Lower lobe of right lung (tissue), 2 donors: ENCODE results near the gene TRIM59. TPM values are rescaled to one million over a fixed set of nuclear protein-coding genes. Genes with fewer than 3 reads are reported as not detected.

Source experiments
- ATAC-seq, 2 donors: fragments of 200-7000 bp; cut with Tn5 transposase; one replicate each; pipeline ENCODE4 v1.9.1; 2020 to 2022; ENCODE audit warnings: mild to moderate bottlenecking in 2 of 2, moderate library complexity in 2 of 2
- DNase-seq: peaks from one replicate; pipeline ENCODE4 v3.0.0-alpha.2; 2020
- H3K27ac ChIP-seq: fragments of 200-600 bp; one replicate; pipeline ENCODE4 v1.8.0; 2022
- H3K27me3 ChIP-seq: fragments of 200-600 bp; one replicate; pipeline ENCODE4 v1.8.0; 2022; ENCODE audit warnings: low read depth
- H3K36me3 ChIP-seq: fragments of 200-600 bp; one replicate; pipeline ENCODE4 v1.8.0; 2022; ENCODE audit warnings: mild to moderate bottlenecking
- H3K4me1 ChIP-seq: fragments of 200-600 bp; one replicate; pipeline ENCODE4 v1.8.0; 2022
- H3K4me3 ChIP-seq: fragments of 200-600 bp; one replicate; pipeline ENCODE4 v1.8.0; 2022; ENCODE audit warnings: mild to moderate bottlenecking
- H3K9me3 ChIP-seq: fragments of 200-600 bp; one replicate; pipeline ENCODE4 v1.8.0; 2022
- CTCF ChIP-seq: fragments of 200-600 bp; IDR thresholded peaks from one replicate; pipeline ENCODE4 v1.8.0; 2022; ENCODE audit warnings: antibody characterized with exemption, mild to moderate bottlenecking
- intact Hi-C: fragments of 100-400 bp; cut with DNase I; formaldehyde crosslinking; loops from one replicate; pipeline ENCODE4 v1.11.0; 2022
- total RNA-seq: library from RNA; stranded (reverse); fragmentation: NEBNext Ultra II Directional; extraction: Animal tissue kit (Norgen Biotek cat#: 25700); gene quantifications from one replicate; pipeline ENCODE4 v1.2.1, GENCODE V29; 2021
- donor health status: DM: no; HTN: yes; CAD: no; lungs with severe emphysema.

Gene TRIM59
- total RNA-seq, 1 donor from 2014 or later, result 4.4 TPM

DNA sequence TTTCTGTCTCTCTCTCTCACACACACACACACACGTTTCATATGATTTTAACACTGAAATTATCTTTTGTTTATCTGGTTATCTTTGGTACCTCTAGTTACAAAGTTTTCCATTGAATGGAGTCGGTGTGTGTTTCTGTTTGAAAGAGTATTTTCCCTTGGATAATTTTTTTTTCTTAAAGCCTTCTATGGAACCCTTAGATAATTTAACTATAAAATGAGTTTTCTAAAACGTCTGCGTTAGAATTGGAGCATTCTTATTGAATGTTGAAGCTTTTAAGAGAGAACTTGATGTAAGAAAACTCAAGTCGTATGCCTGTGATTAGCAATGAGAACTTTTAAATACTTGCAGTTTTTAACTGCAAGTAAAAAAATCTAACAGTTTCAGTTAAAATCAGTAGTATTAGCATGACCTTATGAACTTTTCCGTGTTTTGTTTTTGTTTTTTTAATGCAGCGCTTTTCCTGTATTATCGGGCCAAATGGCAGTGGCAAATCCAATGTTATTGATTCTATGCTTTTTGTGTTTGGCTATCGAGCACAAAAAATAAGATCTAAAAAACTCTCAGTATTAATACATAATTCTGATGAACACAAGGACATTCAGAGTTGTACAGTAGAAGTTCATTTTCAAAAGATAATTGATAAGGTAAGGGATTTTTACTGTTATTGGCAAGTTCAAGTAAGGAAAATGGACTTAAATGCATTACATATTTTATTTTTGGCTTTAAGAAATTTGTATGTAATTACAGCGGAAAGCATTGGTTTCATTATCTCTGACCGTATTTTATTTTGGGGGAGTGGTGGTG lies 47.2 kb downstream of the TRIM59 start:
- H3K36me3 ChIP-seq, result peaks cover 12% of the 10 kb centered on the region
- intact Hi-C loops, result loop anchor here (10.0 kb wide), 1 partner anchor 368 kb away; no protein-coding TSS in a partner anchor
- ATAC-seq, result no peak
- peaks cover 37% of the 10 kb centered on the region for H3K4me1 ChIP-seq
- peak overlapping the region; percentile 88 for H3K27ac ChIP-seq
- DNase-seq, result no peak
- no peak for TF ChIP-seq CTCF
- H3K27me3 ChIP-seq, result no peaks in the 10 kb centered on the region
- H3K9me3 ChIP-seq, result no peaks in the 10 kb centered on the region
- H3K4me3 ChIP-seq, result peak overlapping the region; percentile 81

- Histone ChIP-seq H3K27ac (peak overlapping the region; percentile 88), H3K4me3 (peak overlapping the region; percentile 81), H3K27me3 (no peaks in the 10 kb centered on the region), H3K9me3 (no peaks in the 10 kb centered on the region), H3K36me3 (peaks cover 6% of the 10 kb centered on the region), H3K4me1 (peaks cover 37% of the 10 kb centered on the region)
- TF ChIP-seq CTCF, result no peak
- ATAC-seq (no peak), DNase-seq (no peak)
- intact Hi-C loops, result loop anchor here (10.0 kb wide), 1 partner anchor 367 kb away; no protein-coding TSS in a partner anchor
Observed at GRCh38 chr3:160401291-160402095, 48.1 kb downstream of the TRIM59 start.

- H3K27ac ChIP-seq, result peak overlapping the region; percentile 88
- peak; percentile 66 for DNase-seq
- ATAC-seq, result peak; percentile 38 to 39
- peak overlapping the region; percentile 81 for H3K4me3 ChIP-seq
- peaks cover 37% of the 10 kb centered on the region for H3K4me1 ChIP-seq
- H3K27me3 ChIP-seq, result no peaks in the 10 kb centered on the region
- intact Hi-C loops, result loop anchor here (10.0 kb wide), 1 partner anchor 366 kb away; no protein-coding TSS in a partner anchor
- H3K9me3 ChIP-seq, result no peaks in the 10 kb centered on the region
- TF ChIP-seq CTCF, result no peak
- peaks cover 6% of the 10 kb centered on the region for H3K36me3 ChIP-seq
Observed at GRCh38 chr3:160400702-160401150, 48.9 kb downstream of the TRIM59 start.

DNA sequence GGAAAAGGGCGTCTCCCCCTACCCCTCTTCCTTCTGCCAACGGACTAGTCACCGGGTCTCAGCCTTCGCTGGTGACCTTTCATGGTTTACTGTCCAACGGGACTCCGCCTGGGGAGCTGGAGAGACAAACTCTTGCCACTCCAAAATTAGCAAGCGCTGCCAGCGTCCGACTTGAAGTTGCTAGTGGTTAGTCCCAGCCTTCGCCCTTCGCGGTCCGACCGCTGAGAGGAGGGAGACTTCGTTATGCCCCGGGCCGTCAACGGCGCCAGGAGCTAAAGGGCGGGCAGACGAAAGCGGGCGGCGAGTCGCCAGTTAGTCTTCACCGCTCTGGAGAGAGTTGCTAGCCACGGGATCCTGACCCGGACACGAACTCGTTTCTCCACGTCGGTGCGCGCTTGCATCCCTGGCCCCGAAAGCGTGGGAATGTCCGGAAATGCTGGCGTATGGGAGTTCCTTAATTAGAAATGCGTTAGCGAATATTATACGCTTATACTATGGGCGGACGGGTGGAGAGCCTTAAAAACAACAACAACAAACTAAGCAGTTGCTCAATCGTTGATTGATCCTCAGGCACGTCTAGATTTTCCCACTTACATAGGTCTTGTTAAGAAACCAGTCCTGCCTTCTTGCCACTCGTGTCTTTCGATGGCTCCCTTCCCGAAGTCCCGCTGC lies 49.4 kb downstream of the TRIM59 start:
- peaks cover 37% of the 10 kb centered on the region for H3K4me1 ChIP-seq

More for the DNA sequence above, 49.4 kb downstream of the TRIM59 start:
- Histone ChIP-seq H3K36me3 (peaks cover 6% of the 10 kb centered on the region), H3K4me3 (peak overlapping the region; percentile 81), H3K9me3 (no peaks in the 10 kb centered on the region), H3K27me3 (no peaks in the 10 kb centered on the region), H3K27ac (peak overlapping the region; percentile 88)
- peak; percentile 68 for DNase-seq
- peak; percentile 48 to 49 for ATAC-seq
- no peak for TF ChIP-seq CTCF
- intact Hi-C loops, result loop anchor here (10.0 kb wide), 1 partner anchor 365 kb away; no protein-coding TSS in a partner anchor
